ENCODE measurements around the gene CTIF. TPM values are rescaled to one million over a fixed set of nuclear protein-coding genes. Genes with fewer than 3 reads are reported as not detected.
A peak's percentile ranks its signal among the peaks of the same experiment; 100 is the strongest.

CTIF gene
- total RNA-seq, 1 donor, result 65.9 TPM

GRCh38 chr18:48589797-48590519 lies 51.1 kb downstream of the CTIF start:
- peaks cover 82% of the 10 kb centered on the region for H4K20me1 ChIP-seq (ENCODE audit: insufficient read depth, low read length)
- no peaks in the 10 kb centered on the region for H3K36me3 ChIP-seq (ENCODE audit: insufficient read depth, low read length)
- TF ChIP-seq, protein P1, sequence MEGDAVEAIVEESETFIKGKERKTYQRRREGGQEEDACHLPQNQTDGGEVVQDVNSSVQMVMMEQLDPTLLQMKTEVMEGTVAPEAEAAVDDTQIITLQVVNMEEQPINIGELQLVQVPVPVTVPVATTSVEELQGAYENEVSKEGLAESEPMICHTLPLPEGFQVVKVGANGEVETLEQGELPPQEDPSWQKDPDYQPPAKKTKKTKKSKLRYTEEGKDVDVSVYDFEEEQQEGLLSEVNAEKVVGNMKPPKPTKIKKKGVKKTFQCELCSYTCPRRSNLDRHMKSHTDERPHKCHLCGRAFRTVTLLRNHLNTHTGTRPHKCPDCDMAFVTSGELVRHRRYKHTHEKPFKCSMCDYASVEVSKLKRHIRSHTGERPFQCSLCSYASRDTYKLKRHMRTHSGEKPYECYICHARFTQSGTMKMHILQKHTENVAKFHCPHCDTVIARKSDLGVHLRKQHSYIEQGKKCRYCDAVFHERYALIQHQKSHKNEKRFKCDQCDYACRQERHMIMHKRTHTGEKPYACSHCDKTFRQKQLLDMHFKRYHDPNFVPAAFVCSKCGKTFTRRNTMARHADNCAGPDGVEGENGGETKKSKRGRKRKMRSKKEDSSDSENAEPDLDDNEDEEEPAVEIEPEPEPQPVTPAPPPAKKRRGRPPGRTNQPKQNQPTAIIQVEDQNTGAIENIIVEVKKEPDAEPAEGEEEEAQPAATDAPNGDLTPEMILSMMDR (IDR thresholded peaks at IDR 0.05; ENCODE audit: extremely low read depth, low read depth, low read length), result no peak
- peak; percentile 86 for DNase-seq (ENCODE audit: insufficient read length, low spot score, missing footprints)
- peak overlapping the region; percentile 47 for H3K27ac ChIP-seq (ENCODE audit: low read depth, low read length)
- peak overlapping the region; percentile 13 for H3K4me2 ChIP-seq (ENCODE audit: insufficient read depth, low read length)
- no peak overlapping the region for H2AFZ ChIP-seq (ENCODE audit: low read length)
- H3K27me3 ChIP-seq (ENCODE audit: insufficient read depth, low read length), result no peaks in the 10 kb centered on the region
- peaks cover 18% of the 10 kb centered on the region for H3K4me1 ChIP-seq (ENCODE audit: insufficient read depth, low read length)
- H3K79me2 ChIP-seq (ENCODE audit: insufficient read depth, low read length), result peaks cover 83% of the 10 kb centered on the region
- no peaks in the 10 kb centered on the region for H3K9me3 ChIP-seq (ENCODE audit: low read depth, low read length)
- no peak overlapping the region for H3K4me3 ChIP-seq (ENCODE audit: insufficient read depth, low read length)

DNA sequence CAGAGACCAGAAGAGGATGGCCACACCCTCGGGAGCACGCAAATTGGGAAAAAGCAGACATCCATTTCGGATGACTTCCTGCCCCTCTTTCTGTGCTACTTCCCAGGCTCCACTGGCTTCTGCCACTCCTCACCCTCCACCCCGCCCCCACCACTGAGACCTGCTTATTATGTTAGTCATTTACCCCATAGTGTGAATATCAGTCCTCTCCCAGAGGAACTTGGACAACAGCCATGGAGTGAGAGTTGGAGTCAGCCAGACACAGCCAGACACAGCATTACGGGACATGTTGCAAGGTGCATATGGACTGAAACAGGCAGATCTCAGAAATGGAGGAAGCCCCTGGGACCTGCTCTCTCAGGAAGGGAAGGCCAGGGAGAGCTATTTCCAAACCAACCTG lies 51.8 kb downstream of the CTIF start:
- peak overlapping the region; percentile 62 for H3K27ac ChIP-seq (ENCODE audit: low read depth, low read length)
- peak overlapping the region; percentile 13 for H3K4me2 ChIP-seq (ENCODE audit: insufficient read depth, low read length)
- DNase-seq (ENCODE audit: insufficient read length, low spot score, missing footprints), result peak; percentile 94
- H4K20me1 ChIP-seq (ENCODE audit: insufficient read depth, low read length), result peaks cover 80% of the 10 kb centered on the region
- H2AFZ ChIP-seq (ENCODE audit: low read length), result no peak overlapping the region
- H3K36me3 ChIP-seq (ENCODE audit: insufficient read depth, low read length), result peaks cover 1% of the 10 kb centered on the region
- H3K79me2 ChIP-seq (ENCODE audit: insufficient read depth, low read length), result peaks cover 79% of the 10 kb centered on the region
- H3K27me3 ChIP-seq (ENCODE audit: insufficient read depth, low read length), result no peaks in the 10 kb centered on the region
- no peak overlapping the region for H3K4me3 ChIP-seq (ENCODE audit: insufficient read depth, low read length)
- peaks cover 18% of the 10 kb centered on the region for H3K4me1 ChIP-seq (ENCODE audit: insufficient read depth, low read length)
- TF ChIP-seq, protein P1 (IDR thresholded peaks at IDR 0.05; ENCODE audit: extremely low read depth, low read depth, low read length), result no peak
- H3K9me3 ChIP-seq (ENCODE audit: low read depth, low read length), result no peaks in the 10 kb centered on the region

- TF ChIP-seq, protein P1 (IDR thresholded peaks at IDR 0.05; ENCODE audit: extremely low read depth, low read depth, low read length), result no peak
- H4K20me1 ChIP-seq (ENCODE audit: insufficient read depth, low read length), result peaks cover 84% of the 10 kb centered on the region
- peaks cover 8% of the 10 kb centered on the region for H3K36me3 ChIP-seq (ENCODE audit: insufficient read depth, low read length)
- no peaks in the 10 kb centered on the region for H3K9me3 ChIP-seq (ENCODE audit: low read depth, low read length)
- no peak overlapping the region for H3K4me2 ChIP-seq (ENCODE audit: insufficient read depth, low read length)
- peaks cover 21% of the 10 kb centered on the region for H3K4me1 ChIP-seq (ENCODE audit: insufficient read depth, low read length)
- DNase-seq (ENCODE audit: insufficient read length, low spot score, missing footprints), result no peak
- no peak overlapping the region for H3K27ac ChIP-seq (ENCODE audit: low read depth, low read length)
- peaks cover 78% of the 10 kb centered on the region for H3K79me2 ChIP-seq (ENCODE audit: insufficient read depth, low read length)
- no peak overlapping the region for H3K4me3 ChIP-seq (ENCODE audit: insufficient read depth, low read length)
- H3K27me3 ChIP-seq (ENCODE audit: insufficient read depth, low read length), result no peaks in the 10 kb centered on the region
- no peak overlapping the region for H2AFZ ChIP-seq (ENCODE audit: low read length)
Measured at GRCh38 chr18:48592540-48593171, 53.8 kb downstream of the CTIF start.

DNA sequence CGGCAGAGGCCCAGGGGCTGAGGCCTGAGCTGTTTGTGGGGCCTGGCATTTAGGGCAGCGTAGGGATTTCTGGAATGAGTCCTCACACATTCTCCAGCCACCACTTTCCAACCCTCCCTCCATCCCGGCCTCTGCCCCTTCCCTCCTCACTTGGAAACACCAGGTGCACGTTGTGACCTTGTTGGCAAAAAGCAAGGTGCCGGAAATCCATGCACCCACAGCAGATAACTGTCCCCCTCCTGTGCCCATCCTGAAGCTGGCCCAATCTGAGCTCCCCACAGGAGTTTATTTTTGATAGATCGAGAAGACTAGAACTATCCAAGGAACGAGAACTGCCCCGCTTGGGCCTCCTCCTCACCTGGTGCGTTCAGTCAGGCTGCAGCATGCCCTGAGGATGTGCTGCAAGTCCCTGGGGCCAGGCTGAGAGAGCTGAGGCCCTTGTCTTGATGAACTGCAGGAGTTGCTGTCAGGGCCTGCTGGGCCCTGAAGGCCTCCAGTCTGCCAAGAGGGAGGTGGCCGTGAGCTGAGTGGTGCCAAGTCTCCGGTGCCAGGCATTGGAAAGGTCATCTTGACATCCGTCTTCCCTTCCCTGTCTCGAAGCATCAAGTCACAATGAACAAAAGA lies 55.8 kb downstream of the CTIF start:
- no peaks in the 10 kb centered on the region for H3K9me3 ChIP-seq (ENCODE audit: low read depth, low read length)
- H3K27ac ChIP-seq (ENCODE audit: low read depth, low read length), result no peak overlapping the region
- no peak overlapping the region for H3K4me3 ChIP-seq (ENCODE audit: insufficient read depth, low read length)
- H2AFZ ChIP-seq (ENCODE audit: low read length), result no peak overlapping the region
- peak; percentile 75 for DNase-seq (ENCODE audit: insufficient read length, low spot score, missing footprints)
- H3K79me2 ChIP-seq (ENCODE audit: insufficient read depth, low read length), result peaks cover 75% of the 10 kb centered on the region
- TF ChIP-seq, protein P1 (IDR thresholded peaks at IDR 0.05; ENCODE audit: extremely low read depth, low read depth, low read length), result no peak
- peaks cover 8% of the 10 kb centered on the region for H3K36me3 ChIP-seq (ENCODE audit: insufficient read depth, low read length)
- peaks cover 86% of the 10 kb centered on the region for H4K20me1 ChIP-seq (ENCODE audit: insufficient read depth, low read length)
- H3K27me3 ChIP-seq (ENCODE audit: insufficient read depth, low read length), result no peaks in the 10 kb centered on the region
- peaks cover 25% of the 10 kb centered on the region for H3K4me1 ChIP-seq (ENCODE audit: insufficient read depth, low read length)
- H3K4me2 ChIP-seq (ENCODE audit: insufficient read depth, low read length), result no peak overlapping the region
